Hepatocyte (in vitro differentiated cells): ENCODE results near the gene AMBP.

Experiments used
- EZH2 ChIP-seq: fragments of 200-600 bp; sonication (generic); IDR thresholded peaks from 2 replicates; pipeline ENCODE4 v1.6.1; 2016; ENCODE audit warnings: antibody characterized with exemption, mild to moderate bottlenecking, borderline replicate concordance
- EZH2phosphoT487 ChIP-seq: fragments of 200-600 bp; sonication (generic); IDR thresholded peaks from one replicate; pipeline ENCODE4 v1.6.1; 2018; ENCODE audit warnings: antibody characterized with exemption, mild to moderate bottlenecking, low read depth, moderate library complexity; ENCODE audit not compliant: unreplicated experiment, severe bottlenecking
- TF ChIP-seq, protein P1 (sequence below): fragments of 200-600 bp; sonication (generic); IDR thresholded peaks from 2 replicates; pipeline ENCODE4 v1.5.1; 2016; ENCODE audit warnings: antibody characterized with exemption, mild to moderate bottlenecking; ENCODE audit not compliant: poor library complexity

DNA sequence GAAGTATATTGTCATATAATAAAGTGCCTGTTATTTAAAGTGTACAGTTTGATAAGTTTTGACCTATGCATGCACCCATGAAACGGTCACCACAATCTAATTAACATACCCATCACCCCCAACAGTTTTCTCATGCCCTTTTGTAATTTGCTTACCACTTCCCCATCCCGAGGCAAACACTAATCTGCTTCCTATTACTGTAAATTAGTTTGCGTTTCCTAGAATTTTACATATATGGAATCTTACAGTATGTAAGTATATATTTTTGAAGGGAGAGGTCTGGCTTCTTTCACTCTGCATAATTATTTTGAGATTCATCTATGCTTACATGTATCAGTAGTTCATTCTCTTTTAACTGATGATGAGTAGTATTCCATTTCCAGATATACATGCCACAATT is 56.5 kb downstream of the AMBP start:
- TF ChIP-seq, protein P1, sequence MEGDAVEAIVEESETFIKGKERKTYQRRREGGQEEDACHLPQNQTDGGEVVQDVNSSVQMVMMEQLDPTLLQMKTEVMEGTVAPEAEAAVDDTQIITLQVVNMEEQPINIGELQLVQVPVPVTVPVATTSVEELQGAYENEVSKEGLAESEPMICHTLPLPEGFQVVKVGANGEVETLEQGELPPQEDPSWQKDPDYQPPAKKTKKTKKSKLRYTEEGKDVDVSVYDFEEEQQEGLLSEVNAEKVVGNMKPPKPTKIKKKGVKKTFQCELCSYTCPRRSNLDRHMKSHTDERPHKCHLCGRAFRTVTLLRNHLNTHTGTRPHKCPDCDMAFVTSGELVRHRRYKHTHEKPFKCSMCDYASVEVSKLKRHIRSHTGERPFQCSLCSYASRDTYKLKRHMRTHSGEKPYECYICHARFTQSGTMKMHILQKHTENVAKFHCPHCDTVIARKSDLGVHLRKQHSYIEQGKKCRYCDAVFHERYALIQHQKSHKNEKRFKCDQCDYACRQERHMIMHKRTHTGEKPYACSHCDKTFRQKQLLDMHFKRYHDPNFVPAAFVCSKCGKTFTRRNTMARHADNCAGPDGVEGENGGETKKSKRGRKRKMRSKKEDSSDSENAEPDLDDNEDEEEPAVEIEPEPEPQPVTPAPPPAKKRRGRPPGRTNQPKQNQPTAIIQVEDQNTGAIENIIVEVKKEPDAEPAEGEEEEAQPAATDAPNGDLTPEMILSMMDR = no peak
- TF ChIP-seq EZH2phosphoT487 (no peak), EZH2 (no peak)
